Stimulated activated CD8-positive, alpha-beta memory T cell treated with anti-CD3 and anti-CD28 coated beads, Interleukin-12 subunit alpha, Interleukin-12 subunit beta, amount 100 ng/mL, for 1 hour (primary cell): ENCODE results near the gene ZNF239.
"Not testable (repeated sequence)": the region's sequence is repeated elsewhere in the genome, so short reads cannot be mapped to it uniquely, and the experiment has no call there.

Experiments
- DNase-seq: peaks from one replicate; pipeline ENCODE4 v3.0.0-alpha.2; 2020; ENCODE audit warnings: low read depth

The ZNF239 gene

GRCh38 chr10:43576580-43576979, 2.2 kb upstream of the ZNF239 start:
- DNase-seq, result no peak

GRCh38 chr10:43576062-43576461, 1.6 kb upstream of the ZNF239 start:
- no peak for DNase-seq

GRCh38 chr10:43574906-43575305, 490 bp upstream of the ZNF239 start:
- DNase-seq, result no peak

GRCh38 chr10:43573250-43574000, 991 bp downstream of the ZNF239 start:
- no peak for DNase-seq

GRCh38 chr10:43570971-43571370, 3.4 kb downstream of the ZNF239 start:
- DNase-seq, result no peak

GRCh38 chr10:43569681-43570080, 4.7 kb downstream of the ZNF239 start:
- no peak for DNase-seq

- DNase-seq, result no peak
These were observed 17.2 kb downstream of the ZNF239 start for GRCh38 chr10:43557214-43557613.

- DNase-seq, result not testable (repeated sequence)
These were observed 30.7 kb downstream of the ZNF239 start for GRCh38 chr10:43543746-43544145.

GRCh38 chr10:43524434-43525247, 49.8 kb downstream of the ZNF239 start:
- DNase-seq, result no peak
